Measurements from ENCODE around the gene IL2RA. TPM values are rescaled to one million over a fixed set of nuclear protein-coding genes. Genes with fewer than 3 reads are reported as not detected.

IL2RA gene
- total and polyA plus RNA-seq, 2 donors (not counting 3 experiments of a cell fraction or from before 2014, with no cell fraction given), result not detected

DNA sequence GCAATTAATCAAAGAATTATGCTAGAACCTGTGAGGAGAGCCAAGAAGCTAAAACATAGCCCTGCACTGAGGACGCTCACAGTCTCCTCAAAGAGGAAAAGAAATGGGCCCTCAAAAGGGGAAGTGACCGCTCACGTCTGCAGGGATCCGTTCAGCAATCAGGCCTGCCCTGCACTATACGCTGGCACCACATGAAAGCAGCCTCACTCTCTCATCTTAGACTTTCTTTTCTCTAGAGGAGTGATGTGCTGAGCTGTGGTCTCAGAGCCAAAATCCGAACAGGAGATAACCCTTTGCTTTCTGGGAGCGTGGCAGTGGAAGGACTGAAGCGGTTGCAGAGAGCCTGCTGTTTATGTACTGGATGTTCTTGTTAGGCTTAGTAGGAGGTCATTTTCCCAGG, 6.3 kb upstream of the IL2RA start:
- H3K4me1 ChIP-seq (ENCODE audit: control insufficient read depth, extremely low read depth, insufficient read depth, low read length), result no peaks in the 10 kb centered on the region
- no peak overlapping the region for H3K4me2 ChIP-seq (ENCODE audit: insufficient read depth, low read length)
- no peak overlapping the region for H3K27ac ChIP-seq (ENCODE audit: insufficient read depth, low read depth, low read length)
- no peaks in the 10 kb centered on the region for H3K9me3 ChIP-seq (replicated peaks; ENCODE audit: control insufficient read depth, insufficient read depth, low read length)
- FAIRE-seq (no peak), DNase-seq (ENCODE audit: low read depth, low spot score) (no peak)
- H2AFZ ChIP-seq (ENCODE audit: low read depth, low read length), result no peak overlapping the region
- no peaks in the 10 kb centered on the region for H4K20me1 ChIP-seq (replicated peaks; ENCODE audit: control insufficient read depth, extremely low read depth, insufficient read depth, low read length)
- H3K27me3 ChIP-seq (ENCODE audit: control insufficient read depth in 2 of 2, insufficient read depth in 2 of 2, low read length in 2 of 2), result peaks cover 0 to 6% of the 10 kb centered on the region in 2 experiments
- no peaks in the 10 kb centered on the region for H3K36me3 ChIP-seq (ENCODE audit: control insufficient read depth in 2 of 2, extremely low read depth in 1 of 2, insufficient read depth in 2 of 2, low read length in 2 of 2)
- no peak overlapping the region for H3K4me3 ChIP-seq (replicated peaks in 1 of 3; ENCODE audit: insufficient read depth in 1 of 3, low read depth in 1 of 3, low read length in 3 of 3)
- CTCF ChIA-PET, result interaction anchor here (1.2 kb wide), 1 partner anchor 18 kb away, joined by 4 read pairs; no protein-coding TSS in a partner anchor
- H3K9me1 ChIP-seq (replicated peaks; ENCODE audit: control insufficient read depth, extremely low read depth, insufficient read depth, low read length), result no peaks in the 10 kb centered on the region
- intact Hi-C loops (cut with micrococcal nuclease) (no loop called here), dilution Hi-C loops (cut with MboI; ENCODE audit: extremely low pct_ligation_motif_present, low sequenced_read_pairs) (no loop called here)
- H3K79me2 ChIP-seq (ENCODE audit: control insufficient read depth, insufficient read depth, low read length), result no peaks in the 10 kb centered on the region
- H3K9ac ChIP-seq (replicated peaks; ENCODE audit: extremely low read depth, insufficient read depth, low read length), result no peak overlapping the region
- POLR2A ChIA-PET, result no interaction called here
- no peak for TF ChIP-seq MYC (IDR thresholded peaks at IDR 0.05; ENCODE audit: low read depth, low read length)
- TF ChIP-seq, protein P1, sequence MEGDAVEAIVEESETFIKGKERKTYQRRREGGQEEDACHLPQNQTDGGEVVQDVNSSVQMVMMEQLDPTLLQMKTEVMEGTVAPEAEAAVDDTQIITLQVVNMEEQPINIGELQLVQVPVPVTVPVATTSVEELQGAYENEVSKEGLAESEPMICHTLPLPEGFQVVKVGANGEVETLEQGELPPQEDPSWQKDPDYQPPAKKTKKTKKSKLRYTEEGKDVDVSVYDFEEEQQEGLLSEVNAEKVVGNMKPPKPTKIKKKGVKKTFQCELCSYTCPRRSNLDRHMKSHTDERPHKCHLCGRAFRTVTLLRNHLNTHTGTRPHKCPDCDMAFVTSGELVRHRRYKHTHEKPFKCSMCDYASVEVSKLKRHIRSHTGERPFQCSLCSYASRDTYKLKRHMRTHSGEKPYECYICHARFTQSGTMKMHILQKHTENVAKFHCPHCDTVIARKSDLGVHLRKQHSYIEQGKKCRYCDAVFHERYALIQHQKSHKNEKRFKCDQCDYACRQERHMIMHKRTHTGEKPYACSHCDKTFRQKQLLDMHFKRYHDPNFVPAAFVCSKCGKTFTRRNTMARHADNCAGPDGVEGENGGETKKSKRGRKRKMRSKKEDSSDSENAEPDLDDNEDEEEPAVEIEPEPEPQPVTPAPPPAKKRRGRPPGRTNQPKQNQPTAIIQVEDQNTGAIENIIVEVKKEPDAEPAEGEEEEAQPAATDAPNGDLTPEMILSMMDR (IDR thresholded peaks at IDR 0.05; ENCODE audit: extremely low read depth in 1 of 2, insufficient read depth in 1 of 2, low read depth in 1 of 2, low read length in 2 of 2), result no peak
- no peak for TF ChIP-seq FOS (IDR thresholded peaks at IDR 0.05; ENCODE audit: borderline replicate concordance, insufficient read depth, low read length)
- TF ChIP-seq, protein P2, sequence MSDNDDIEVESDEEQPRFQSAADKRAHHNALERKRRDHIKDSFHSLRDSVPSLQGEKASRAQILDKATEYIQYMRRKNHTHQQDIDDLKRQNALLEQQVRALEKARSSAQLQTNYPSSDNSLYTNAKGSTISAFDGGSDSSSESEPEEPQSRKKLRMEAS (IDR thresholded peaks at IDR 0.05; ENCODE audit: insufficient read depth, insufficient read length), result no peak
- TF ChIP-seq GATA2 (IDR thresholded peaks at IDR 0.05; ENCODE audit: insufficient read depth, insufficient read length, low read depth, low read length), result no peak
- BruUV-seq (replicated peaks), result no TSS peak

DNA sequence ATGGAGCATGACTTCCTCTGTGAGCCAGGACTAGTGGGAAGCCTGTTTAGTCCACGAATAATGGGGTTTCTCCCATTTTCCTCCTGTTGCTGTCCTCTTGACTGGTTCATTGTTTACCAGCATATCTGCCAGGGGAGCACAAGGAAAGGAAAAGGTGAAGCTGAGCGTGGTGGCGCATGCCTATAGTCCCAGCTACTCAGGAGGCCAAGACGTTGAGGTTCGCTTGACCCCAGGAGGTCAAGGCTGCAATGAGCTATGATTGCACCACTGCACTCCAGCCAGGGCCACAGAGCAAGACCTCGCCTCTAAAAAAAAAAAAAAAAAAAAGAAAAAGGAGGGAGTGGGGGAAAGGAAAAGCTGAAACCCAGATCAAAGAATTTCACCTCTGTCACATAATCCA, 5.8 kb upstream of the IL2RA start:
- no peaks in the 10 kb centered on the region for H3K9me1 ChIP-seq (replicated peaks; ENCODE audit: control insufficient read depth, extremely low read depth, insufficient read depth, low read length)
- intact Hi-C loops (cut with micrococcal nuclease), result no loop called here
- BruUV-seq (replicated peaks), result no TSS peak

More for the DNA sequence above, 5.8 kb upstream of the IL2RA start:
- dilution Hi-C loops (cut with MboI; ENCODE audit: extremely low pct_ligation_motif_present, low sequenced_read_pairs), result no loop called here
- Histone ChIP-seq H3K36me3 (ENCODE audit: control insufficient read depth in 2 of 2, extremely low read depth in 1 of 2, insufficient read depth in 2 of 2, low read length in 2 of 2) (no peaks in the 10 kb centered on the region), H3K79me2 (ENCODE audit: control insufficient read depth, insufficient read depth, low read length) (no peaks in the 10 kb centered on the region), H3K4me3 (replicated peaks in 1 of 3; ENCODE audit: insufficient read depth in 1 of 3, low read depth in 1 of 3, low read length in 3 of 3) (no peak overlapping the region), H3K27ac (ENCODE audit: insufficient read depth, low read depth, low read length) (no peak overlapping the region), H3K9ac (replicated peaks; ENCODE audit: extremely low read depth, insufficient read depth, low read length) (no peak overlapping the region), H3K4me2 (ENCODE audit: insufficient read depth, low read length) (no peak overlapping the region), H3K9me3 (replicated peaks; ENCODE audit: control insufficient read depth, insufficient read depth, low read length) (no peaks in the 10 kb centered on the region), H3K27me3 (ENCODE audit: control insufficient read depth in 2 of 2, insufficient read depth in 2 of 2, low read length in 2 of 2) (peaks cover 0 to 6% of the 10 kb centered on the region in 2 experiments), H3K4me1 (ENCODE audit: control insufficient read depth, extremely low read depth, insufficient read depth, low read length) (no peaks in the 10 kb centered on the region), H2AFZ (ENCODE audit: low read depth, low read length) (no peak overlapping the region), H4K20me1 (replicated peaks; ENCODE audit: control insufficient read depth, extremely low read depth, insufficient read depth, low read length) (no peaks in the 10 kb centered on the region)
- TF ChIP-seq, protein P1 (IDR thresholded peaks at IDR 0.05; ENCODE audit: extremely low read depth in 1 of 2, insufficient read depth in 1 of 2, low read depth in 1 of 2, low read length in 2 of 2), result no peak
- no peak for TF ChIP-seq MYC (IDR thresholded peaks at IDR 0.05; ENCODE audit: low read depth, low read length)
- CTCF ChIA-PET, result interaction anchor here (1.2 kb wide), 1 partner anchor 18 kb away, joined by 4 read pairs; no protein-coding TSS in a partner anchor
- POLR2A ChIA-PET, result interaction anchor here (0.6 kb wide), 1 partner anchor 86 kb away, joined by 3 read pairs; no protein-coding TSS in a partner anchor
- DNase-seq (ENCODE audit: low read depth, low spot score) (no peak), FAIRE-seq (no peak)

All from endothelial cell of umbilical vein (primary cell).